Esophagus squamous epithelium (tissue), 5 donors: ENCODE measurements around the gene GNL1. TPM values are rescaled to one million over a fixed set of nuclear protein-coding genes. Genes with fewer than 3 reads are reported as not detected.

Source experiments
- DNase-seq: peaks from one replicate; lab custom pipeline; 2025; lab: John Stamatoyannopoulos, UW
- H3K27ac ChIP-seq, 4 donors: fragments of 200-600 bp; sonication (generic); one replicate each; pipeline ENCODE4 v1.5.1; 2016 to 2019; ENCODE audit warnings: mild to moderate bottlenecking in 1 of 4
- H3K27me3 ChIP-seq, 4 donors: fragments of 200-600 bp; sonication (generic); 1 replicate in 3 of 4; 2 replicates in 1 of 4; pipeline versions ENCODE4 v1.5.1 to v1.6.0; 2017 to 2021; ENCODE audit warnings: antibody characterized with exemption in 1 of 4
- H3K36me3 ChIP-seq, 3 donors: fragments of 200-600 bp; sonication (generic); one replicate each; pipeline ENCODE4 v1.5.1; 2016 to 2019
- H3K4me1 ChIP-seq, 3 donors: fragments of 200-600 bp; sonication (generic); one replicate each; pipeline ENCODE4 v1.5.1; 2017 to 2019
- H3K4me3 ChIP-seq, 4 donors: fragments of 200-600 bp; sonication (generic); 1 replicate in 3 of 4; 2 replicates in 1 of 4; pipeline ENCODE4 v1.5.1; 2016 to 2019; ENCODE audit warnings: mild to moderate bottlenecking in 2 of 4, moderate library complexity in 1 of 4
- H3K9me3 ChIP-seq, 3 donors: fragments of 200-600 bp; sonication (generic); one replicate each; pipeline ENCODE4 v1.5.1; 2016 to 2019
- CTCF ChIP-seq, 6 experiments: fragments of 450-650 bp in 4 of 6; fragments of 200-600 bp in 2 of 6; sonication (generic) in 2 of 6; IDR thresholded peaks; one replicate each; pipeline ENCODE4 v1.5.1; 2016 to 2019; ENCODE audit warnings: antibody characterized with exemption in 6 of 6, mild to moderate bottlenecking in 4 of 6, moderate library complexity in 4 of 6
- POLR2A ChIP-seq, 4 donors: fragments of 450-650 bp; IDR thresholded peaks; one replicate each; pipeline ENCODE4 v1.6.1; 2017; ENCODE audit warnings: antibody characterized with exemption in 4 of 4, mild to moderate bottlenecking in 4 of 4, moderate library complexity in 3 of 4
- WGBS, 2 donors: methylation state at CpG; one replicate each; pipeline ENCODE4 v1.1.5; 2018; 5-methylcytosine and 5-hydroxymethylcytosine counted together
- intact Hi-C: fragments of 100-400 bp; cut with DNase I; formaldehyde crosslinking; loops from one replicate; pipeline ENCODE4 v1.15.0; 2022
- total RNA-seq, 4 donors: library from RNA; depleted of rRNA; stranded (reverse); fragments of >200 nt; gene quantifications; one replicate each; pipeline ENCODE4 v1.1.0, GENCODE V29; 2016
- donor health status: DM: yes; HTN: yes; CAD: no.

The GNL1 gene, protein sequence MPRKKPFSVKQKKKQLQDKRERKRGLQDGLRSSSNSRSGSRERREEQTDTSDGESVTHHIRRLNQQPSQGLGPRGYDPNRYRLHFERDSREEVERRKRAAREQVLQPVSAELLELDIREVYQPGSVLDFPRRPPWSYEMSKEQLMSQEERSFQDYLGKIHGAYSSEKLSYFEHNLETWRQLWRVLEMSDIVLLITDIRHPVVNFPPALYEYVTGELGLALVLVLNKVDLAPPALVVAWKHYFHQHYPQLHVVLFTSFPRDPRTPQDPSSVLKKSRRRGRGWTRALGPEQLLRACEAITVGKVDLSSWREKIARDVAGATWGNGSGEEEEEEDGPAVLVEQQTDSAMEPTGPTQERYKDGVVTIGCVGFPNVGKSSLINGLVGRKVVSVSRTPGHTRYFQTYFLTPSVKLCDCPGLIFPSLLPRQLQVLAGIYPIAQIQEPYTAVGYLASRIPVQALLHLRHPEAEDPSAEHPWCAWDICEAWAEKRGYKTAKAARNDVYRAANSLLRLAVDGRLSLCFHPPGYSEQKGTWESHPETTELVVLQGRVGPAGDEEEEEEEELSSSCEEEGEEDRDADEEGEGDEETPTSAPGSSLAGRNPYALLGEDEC
- total RNA-seq, result 10 to 100 TPM; 12.7 to 37.2 (median 20.5) TPM

DNA sequence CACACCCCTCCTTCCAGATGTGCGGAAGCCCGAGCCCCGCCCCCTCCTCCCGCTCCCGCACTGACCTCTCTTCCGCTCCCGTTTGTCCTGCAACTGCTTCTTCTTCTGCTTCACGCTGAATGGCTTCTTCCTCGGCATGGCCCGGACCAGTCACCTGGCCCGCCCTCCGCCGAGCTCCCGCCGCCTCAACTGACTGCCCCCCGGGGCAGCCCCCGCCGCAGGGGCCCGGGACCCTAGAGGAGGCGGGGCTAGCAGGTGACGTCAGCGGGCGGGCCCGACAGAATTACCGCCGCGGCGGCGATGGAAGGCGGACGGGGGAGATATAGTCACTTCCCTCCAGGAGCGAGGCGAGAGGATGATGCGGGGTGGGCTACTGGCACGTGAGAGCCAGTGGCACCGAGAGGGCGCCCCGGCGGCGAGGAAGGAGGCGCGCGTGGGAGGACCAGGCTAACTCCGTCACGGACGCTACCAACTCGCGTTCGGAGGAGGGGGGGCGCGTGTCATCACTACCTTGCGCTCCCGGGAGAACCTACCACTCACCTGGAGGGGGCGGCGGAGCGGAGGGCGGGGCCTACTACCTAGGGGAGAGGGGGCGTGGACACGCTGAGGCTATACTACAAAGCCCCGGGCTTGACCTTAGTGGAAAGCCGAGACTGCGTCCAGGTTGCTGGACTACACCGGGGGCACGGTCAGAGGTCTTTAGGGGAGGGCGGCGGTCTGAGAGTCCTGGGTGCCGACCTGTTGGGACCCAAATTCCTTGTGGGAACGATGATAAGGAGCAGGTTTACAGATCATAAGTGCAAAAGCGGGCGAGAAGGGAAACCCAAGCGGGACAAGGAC lies at the start of gene GNL1:
GNL1 (minus strand) TSS at position 424 of the 840 bp plus-strand sequence; CDS start at position 138, 286 bp downstream.
- Histone ChIP-seq H3K36me3 (peaks cover 14 to 36% (median 15%) of the 10 kb centered on the region in 3 donors), H3K27ac (peak within 1 kb of the TSS; percentile 96 to 100 (median 99)), H3K4me1 (peaks cover 7 to 33% (median 20%) of the 10 kb centered on the region in 3 donors), H3K9me3 (no peaks in the 10 kb centered on the region), H3K4me3 (peak within 1 kb of the TSS; percentile 54 to 100 (median 92)), H3K27me3 (no peaks in the 10 kb centered on the region)
- TF ChIP-seq POLR2A (IDR thresholded peaks at IDR 0.05), result peak in 2 of 4 donors; percentile 47 to 56
- TF ChIP-seq CTCF (IDR thresholded peaks at IDR 0.05), result peak in 1 of 6 experiments; percentile 27
- WGBS, 2 donors, result 0 to 2% methylated on average over 19 to 37 of the region's 71 CpGs
- DNase-seq, result peak; percentile 91
- intact Hi-C loops, result no loop called here

DNA sequence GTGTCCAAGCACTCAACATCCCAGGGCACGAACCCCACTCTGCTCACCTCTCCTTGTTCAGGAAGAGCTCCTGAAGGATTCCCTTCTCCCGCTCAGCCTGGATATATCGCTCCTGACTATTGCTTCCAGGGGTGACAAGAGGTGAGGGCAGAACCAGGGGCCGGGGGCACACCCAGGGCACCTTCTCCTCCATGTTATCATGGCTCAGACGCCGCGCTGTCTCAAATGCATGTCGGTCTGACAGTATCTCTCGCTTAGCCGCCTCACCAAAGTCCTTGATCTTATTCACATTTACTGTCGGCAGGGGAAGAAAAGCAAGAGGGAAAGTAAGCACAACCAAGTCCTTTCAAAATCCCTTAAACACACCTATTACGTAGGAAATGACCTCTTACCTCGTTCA lies 47.7 kb upstream of the GNL1 start:
- Histone ChIP-seq H3K36me3 (peaks cover 53 to 90% (median 71%) of the 10 kb centered on the region in 3 donors), H3K27ac (no peak overlapping the region), H3K27me3 (no peaks in the 10 kb centered on the region), H3K9me3 (no peaks in the 10 kb centered on the region), H3K4me3 (no peak overlapping the region), H3K4me1 (peaks cover 0 to 3% (median 0%) of the 10 kb centered on the region in 3 donors)
- DNase-seq, result no peak
- intact Hi-C loops, result no loop called here
- WGBS, 2 donors, result 93 to 97% methylated on average over 9 to 13 of the region's 13 CpGs
- no peak for TF ChIP-seq POLR2A (IDR thresholded peaks at IDR 0.05)
- TF ChIP-seq CTCF (IDR thresholded peaks at IDR 0.05), result no peak

DNA sequence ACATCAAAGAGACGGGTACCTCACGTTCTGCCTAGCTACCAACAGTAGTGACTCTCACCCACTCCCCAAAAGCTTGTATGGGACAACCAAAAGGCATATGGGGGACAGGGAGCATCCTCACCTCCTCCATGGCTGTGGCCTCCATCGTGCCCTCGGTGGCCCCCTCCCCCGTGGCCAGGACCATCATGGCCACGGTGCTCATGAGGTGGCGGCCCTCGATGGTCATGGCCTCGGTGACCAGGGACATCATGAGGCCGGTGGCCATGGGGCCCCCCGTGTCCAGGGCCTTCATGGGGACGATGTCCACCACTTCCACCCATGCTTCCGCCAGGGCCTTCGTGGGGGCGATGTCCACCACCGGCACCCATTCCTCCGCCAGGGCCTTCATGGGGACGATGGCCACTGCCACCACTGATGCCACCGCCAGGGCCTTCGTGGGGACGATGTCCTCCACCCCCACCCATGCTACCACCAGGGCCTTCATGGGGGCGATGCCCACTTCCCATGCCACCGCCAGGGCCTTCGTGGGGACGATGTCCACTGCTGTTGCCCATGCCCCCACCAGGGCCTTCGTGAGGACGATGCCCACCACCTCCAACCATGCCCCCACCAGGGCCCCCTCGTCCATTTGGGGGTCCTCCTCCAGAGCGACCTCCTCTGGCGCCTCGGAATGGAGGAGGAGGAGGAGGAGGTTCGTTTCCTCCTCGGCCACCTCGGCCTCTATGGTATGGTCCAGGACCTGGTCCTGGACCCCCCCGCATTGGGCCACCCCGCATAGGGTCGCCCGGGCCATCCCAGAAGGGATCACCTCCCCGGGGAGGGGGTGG lies 45.7 kb upstream of the GNL1 start:
- no peaks in the 10 kb centered on the region for H3K27me3 ChIP-seq
- H3K36me3 ChIP-seq, result peaks cover 53 to 70% (median 58%) of the 10 kb centered on the region in 3 donors
- H3K9me3 ChIP-seq, result no peaks in the 10 kb centered on the region
- intact Hi-C loops, result no loop called here
- H3K27ac ChIP-seq, result no peak overlapping the region
- TF ChIP-seq POLR2A (IDR thresholded peaks at IDR 0.05) (no peak), CTCF (IDR thresholded peaks at IDR 0.05) (no peak)
- no peak overlapping the region for H3K4me3 ChIP-seq
- peaks cover 0 to 7% (median 0%) of the 10 kb centered on the region in 3 donors for H3K4me1 ChIP-seq
- no peak for DNase-seq
- 85 to 95% methylated on average over 11 to 14 of the region's 39 CpGs for WGBS, 2 donors

DNA sequence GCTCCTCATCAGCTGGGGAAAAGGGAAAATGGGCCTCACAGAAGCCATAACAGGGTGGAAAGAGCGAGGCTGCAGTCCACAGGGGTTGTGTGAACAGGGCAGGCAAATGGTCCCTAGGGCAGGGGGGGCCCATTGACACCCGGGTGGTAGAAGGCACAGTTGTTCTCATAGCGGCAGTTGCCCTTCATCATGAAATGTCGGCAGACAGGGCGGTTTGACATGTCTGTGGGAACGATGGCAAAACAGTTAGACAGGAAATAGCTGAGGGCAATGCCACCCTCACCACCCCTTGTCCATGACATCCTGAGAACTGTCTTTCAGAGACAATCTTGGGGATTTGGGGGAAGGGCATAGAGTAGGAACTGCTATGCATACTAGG lies 45.1 kb upstream of the GNL1 start:
- TF ChIP-seq CTCF (IDR thresholded peaks at IDR 0.05) (no peak), POLR2A (IDR thresholded peaks at IDR 0.05) (no peak)
- Histone ChIP-seq H3K4me1 (peaks cover 0 to 13% (median 0%) of the 10 kb centered on the region in 3 donors), H3K9me3 (no peaks in the 10 kb centered on the region), H3K27ac (no peak overlapping the region), H3K36me3 (peaks cover 51 to 64% (median 52%) of the 10 kb centered on the region in 3 donors), H3K27me3 (no peaks in the 10 kb centered on the region), H3K4me3 (no peak overlapping the region)
- DNase-seq, result no peak
- 51 to 59% methylated on average over 6 of the region's 6 CpGs for WGBS, 2 donors
- intact Hi-C loops, result no loop called here
